Testis (tissue), 3 donors: ENCODE data around the gene CCL1. TPM values are rescaled to one million over a fixed set of nuclear protein-coding genes. Genes with fewer than 3 reads are reported as not detected.

ENCODE experiments used
- DNase-seq: peaks from one replicate; pipeline ENCODE4 v3.0.0-alpha.2; 2019
- H3K27ac ChIP-seq, 2 donors: fragments of 200-600 bp; sonication (generic); one replicate each; pipeline ENCODE4 v1.5.1; 2019
- H3K27me3 ChIP-seq: fragments of 200-600 bp; sonication (generic); one replicate; pipeline ENCODE4 v1.5.1; 2019
- H3K36me3 ChIP-seq: fragments of 200-600 bp; sonication (generic); one replicate; pipeline ENCODE4 v1.5.1; 2017; ENCODE audit warnings: low read depth; ENCODE audit errors: missing control alignments
- H3K4me1 ChIP-seq: fragments of 200-600 bp; sonication (generic); one replicate; pipeline ENCODE4 v1.5.1; 2019
- H3K4me3 ChIP-seq, 2 donors: fragments of 200-600 bp; sonication (generic); one replicate each; pipeline ENCODE4 v1.5.1; 2017 to 2019
- H3K9me3 ChIP-seq: fragments of 200-600 bp; sonication (generic); one replicate; pipeline ENCODE4 v1.5.1; 2017
- CTCF ChIP-seq, 3 experiments: fragments of 450-650 bp in 2 of 3; fragments of 200-600 bp in 1 of 3; sonication (generic) in 1 of 3; IDR thresholded peaks; one replicate each; pipeline ENCODE4 v1.5.1; 2016 to 2019; ENCODE audit warnings: antibody characterized with exemption in 3 of 3, mild to moderate bottlenecking in 2 of 3, moderate library complexity in 1 of 3
- POLR2A ChIP-seq: fragments of 450-650 bp; IDR thresholded peaks from one replicate; pipeline ENCODE4 v1.6.1; 2017; ENCODE audit warnings: antibody characterized with exemption, mild to moderate bottlenecking, moderate library complexity
- WGBS, 2 donors: methylation state at CpG; one replicate each; pipeline ENCODE4 v1.1.5; 2018; 5-methylcytosine and 5-hydroxymethylcytosine counted together
- intact Hi-C: fragments of 100-400 bp; cut with DNase I; formaldehyde crosslinking; loops from one replicate; pipeline ENCODE4 v1.15.1; 2023; ENCODE audit warnings: low total_unique reads
- polyA plus RNA-seq: library from polyadenylated mRNA; stranded (reverse); fragments of 350-450 nt; fragmentation: Illumina TruSeq; extraction: RNeasy Lipid Tissue Mini Kit (QIAGEN cat#74804); gene quantifications from one replicate; pipeline ENCODE4 v1.2.3, GENCODE V29; 2014; ENCODE audit warnings: low read depth, low replicate concordance; ENCODE audit not compliant: insufficient read depth
- total RNA-seq, 2 donors: library from RNA; depleted of rRNA; stranded (reverse); fragments of >200 nt; gene quantifications; one replicate each; pipeline ENCODE4 v1.2.3, GENCODE V29; 2016

The CCL1 gene
- total and polyA plus RNA-seq, 3 donors from 2014 or later: 1.5 TPM; not detected in 2

- no peak for DNase-seq
- H3K4me1 ChIP-seq: no peaks in the 10 kb centered on the region
- no peak overlapping the region for H3K27ac ChIP-seq
- no peaks in the 10 kb centered on the region for H3K9me3 ChIP-seq
- no peak for TF ChIP-seq CTCF (IDR thresholded peaks at IDR 0.05)
- no peak for TF ChIP-seq POLR2A
- no peaks in the 10 kb centered on the region for H3K27me3 ChIP-seq
- H3K4me3 ChIP-seq: no peak overlapping the region
- 95% methylated on average over 4 of the region's 4 CpGs for WGBS, 2 donors
- H3K36me3 ChIP-seq: no peaks in the 10 kb centered on the region
- intact Hi-C loops: no loop called here
Measured at GRCh38 chr17:34390649-34391048, 27.6 kb upstream of the CCL1 start.

- H3K9me3 ChIP-seq: no peaks in the 10 kb centered on the region
- H3K36me3 ChIP-seq: no peaks in the 10 kb centered on the region
- H3K4me1 ChIP-seq: no peaks in the 10 kb centered on the region
- 83 to 86% methylated on average over 6 of the region's 6 CpGs for WGBS, 2 donors
- H3K4me3 ChIP-seq: no peak overlapping the region
- intact Hi-C loops: no loop called here
- TF ChIP-seq CTCF (IDR thresholded peaks at IDR 0.05) (no peak), POLR2A (no peak)
- H3K27me3 ChIP-seq: no peaks in the 10 kb centered on the region
- H3K27ac ChIP-seq: no peak overlapping the region
- no peak for DNase-seq
Measured at GRCh38 chr17:34389126-34389750, 26.2 kb upstream of the CCL1 start.

- intact Hi-C loops: no loop called here
- WGBS, 2 donors: 53 to 69% methylated on average over 5 of the region's 5 CpGs
Measured at GRCh38 chr17:34387566-34387965, 24.5 kb upstream of the CCL1 start.

GRCh38 chr17:34386697-34387550, 23.9 kb upstream of the CCL1 start:
- TF ChIP-seq POLR2A (no peak), CTCF (IDR thresholded peaks at IDR 0.05) (no peak)
- no peak overlapping the region for H3K4me3 ChIP-seq
- no peaks in the 10 kb centered on the region for H3K4me1 ChIP-seq
- intact Hi-C loops: no loop called here
- DNase-seq: no peak
- no peaks in the 10 kb centered on the region for H3K36me3 ChIP-seq
- H3K9me3 ChIP-seq: no peaks in the 10 kb centered on the region
- no peak overlapping the region for H3K27ac ChIP-seq
- WGBS, 2 donors: 66 to 74% methylated on average over 5 of the region's 5 CpGs
- H3K27me3 ChIP-seq: no peaks in the 10 kb centered on the region

More at GRCh38 chr17:34387566-34387965, 24.5 kb upstream of the CCL1 start:
- H3K36me3 ChIP-seq: no peaks in the 10 kb centered on the region
- H3K4me1 ChIP-seq: no peaks in the 10 kb centered on the region
- H3K27ac ChIP-seq: no peak overlapping the region
- TF ChIP-seq CTCF (IDR thresholded peaks at IDR 0.05) (no peak), POLR2A (no peak)
- no peaks in the 10 kb centered on the region for H3K27me3 ChIP-seq
- no peak overlapping the region for H3K4me3 ChIP-seq
- no peaks in the 10 kb centered on the region for H3K9me3 ChIP-seq
- no peak for DNase-seq
